Measurements from ENCODE around the gene RPRD1B. TPM values are rescaled to one million over a fixed set of nuclear protein-coding genes. Genes with fewer than 3 reads are reported as not detected.

The RPRD1B gene
- total RNA-seq, 5 donors from 2014 or later (not counting 1 experiment from before 2014, with no cell fraction given) = 38.3 to 46.6 (median 40.5) TPM

- DNase-seq (peak in 5 of 35 experiments; percentile 19 to 58 (median 46)), ATAC-seq (replicated peaks in 1 of 4) (peak; percentile 50 to 59 (median 52))
- no peaks in the 10 kb centered on the region for H3K27me3 Mint-ChIP-seq
- ChIA-PET CTCF (interaction anchor here in 1 of 2 donors (1.0 to 1.2 kb wide), 2 partner anchors 25 to 41 kb away, joined by 3 to 4 read pairs; no protein-coding TSS in a partner anchor), POLR2A (interaction anchor here (0.5 to 0.9 kb wide), 3 partner anchors 42 to 662 kb away, joined by 3 to 6 read pairs (median 4); partner anchors contain the start of gene RALGAPB (in 1 of the 2))
- Histone ChIP-seq H3K36me3 (ENCODE audit: control insufficient read depth in 2 of 2, extremely low read depth in 1 of 2, insufficient read depth in 1 of 2, low read length in 1 of 2) (no peaks in the 10 kb centered on the region), H3K4me1 (ENCODE audit: control insufficient read depth in 1 of 2, extremely low read depth in 1 of 2, insufficient read depth in 2 of 2, low read length in 2 of 2) (peaks cover 28 to 29% of the 10 kb centered on the region in 2 experiments), H3K4me3 (ENCODE audit: control insufficient read depth in 1 of 2, extremely low read depth in 1 of 2, low read length in 1 of 2) (peak overlapping the region; percentile 84 to 91), H3K27me3 (replicated peaks in 1 of 2; ENCODE audit: control insufficient read depth in 2 of 2, extremely low read depth in 1 of 2, insufficient read depth in 2 of 2, low read length in 1 of 2) (no peaks in the 10 kb centered on the region), H3K9me3 (no peaks in the 10 kb centered on the region), H3K27ac (ENCODE audit: low read length) (peak overlapping the region; percentile 92)
- no peaks in the 10 kb centered on the region for H3K9me3 Mint-ChIP-seq
- H3K4me3 Mint-ChIP-seq = peak overlapping the region; percentile 94 to 95 (median 95)
- peaks cover 81 to 85% (median 84%) of the 10 kb centered on the region in 3 donors for H3K4me1 Mint-ChIP-seq
- peak overlapping the region; percentile 97 to 99 for H3K27ac Mint-ChIP-seq
- peaks cover 17% of the 10 kb centered on the region for H3K36me3 Mint-ChIP-seq
- WGBS (ENCODE audit: insufficient coverage) = 15% methylated on average over 22 of the region's 28 CpGs
These were observed 789 bp upstream of the RPRD1B start for GRCh38 chr20:38032585-38033329.

- H3K27ac ChIP-seq (ENCODE audit: low read length) = peak overlapping the region; percentile 92
- WGBS (ENCODE audit: insufficient coverage) = 6% methylated on average over 6 of the region's 14 CpGs
- Mint-ChIP-seq H3K27me3 (no peaks in the 10 kb centered on the region), H3K4me1 (peaks cover 77 to 79% (median 78%) of the 10 kb centered on the region in 3 donors), H3K4me3 (peak overlapping the region; percentile 94 to 95 (median 95)), H3K27ac (peak overlapping the region; percentile 97 to 99), H3K36me3 (peaks cover 16% of the 10 kb centered on the region), H3K9me3 (no peaks in the 10 kb centered on the region)
- DNase-seq (peak in 3 of 35 experiments; percentile 1 to 2 (median 2)), ATAC-seq (replicated peaks in 1 of 4) (peak in 3 of 4 experiments; percentile 3 to 26 (median 10))
- no peaks in the 10 kb centered on the region for H3K36me3 ChIP-seq (ENCODE audit: control insufficient read depth in 2 of 2, extremely low read depth in 1 of 2, insufficient read depth in 1 of 2, low read length in 1 of 2)
- H3K27me3 ChIP-seq (replicated peaks in 1 of 2; ENCODE audit: control insufficient read depth in 2 of 2, extremely low read depth in 1 of 2, insufficient read depth in 2 of 2, low read length in 1 of 2) = no peaks in the 10 kb centered on the region
- peak overlapping the region; percentile 84 to 91 for H3K4me3 ChIP-seq (ENCODE audit: control insufficient read depth in 1 of 2, extremely low read depth in 1 of 2, low read length in 1 of 2)
- CTCF ChIA-PET = interaction anchor here in 1 of 2 donors (0.7 to 1.3 kb wide), 3 partner anchors 14 to 39 kb away, joined by 3 to 4 read pairs (median 4); no protein-coding TSS in a partner anchor
- H3K4me1 ChIP-seq (ENCODE audit: control insufficient read depth in 1 of 2, extremely low read depth in 1 of 2, insufficient read depth in 2 of 2, low read length in 2 of 2) = peaks cover 26 to 29% of the 10 kb centered on the region in 2 experiments
- POLR2A ChIA-PET = no interaction called here
- H3K9me3 ChIP-seq = no peaks in the 10 kb centered on the region
These were observed 633 bp downstream of the RPRD1B start for GRCh38 chr20:38034108-38034649.

- WGBS (ENCODE audit: insufficient coverage) = 67% methylated on average over 2 of the region's 6 CpGs
- Mint-ChIP-seq H3K4me3 (peak overlapping the region; percentile 94 to 95 (median 95)), H3K36me3 (peaks cover 11% of the 10 kb centered on the region), H3K4me1 (peaks cover 70 to 72% (median 71%) of the 10 kb centered on the region in 3 donors), H3K9me3 (no peaks in the 10 kb centered on the region), H3K27ac (peak overlapping the region; percentile 97 to 99), H3K27me3 (no peaks in the 10 kb centered on the region)
- no peaks in the 10 kb centered on the region for H3K27me3 ChIP-seq (replicated peaks in 1 of 2; ENCODE audit: control insufficient read depth in 2 of 2, extremely low read depth in 1 of 2, insufficient read depth in 2 of 2, low read length in 1 of 2)
- ChIA-PET POLR2A (no interaction called here), CTCF (interaction anchor here in 1 of 2 donors (1.3 kb wide), 1 partner anchor 23 kb away, joined by 3 read pairs; no protein-coding TSS in a partner anchor)
- no peaks in the 10 kb centered on the region for H3K9me3 ChIP-seq
- ATAC-seq (replicated peaks in 1 of 4) (no peak), DNase-seq (no peak)
- no peak overlapping the region for H3K27ac ChIP-seq (ENCODE audit: low read length)
- H3K4me3 ChIP-seq (ENCODE audit: control insufficient read depth in 1 of 2, extremely low read depth in 1 of 2, low read length in 1 of 2) = peak overlapping the region in 1 of 2 donors; percentile 84
- H3K36me3 ChIP-seq (ENCODE audit: control insufficient read depth in 2 of 2, extremely low read depth in 1 of 2, insufficient read depth in 1 of 2, low read length in 1 of 2) = no peaks in the 10 kb centered on the region
- peaks cover 26 to 29% of the 10 kb centered on the region in 2 experiments for H3K4me1 ChIP-seq (ENCODE audit: control insufficient read depth in 1 of 2, extremely low read depth in 1 of 2, insufficient read depth in 2 of 2, low read length in 2 of 2)
These were observed 1.4 kb downstream of the RPRD1B start for GRCh38 chr20:38034961-38035360.

GRCh38 chr20:38036366-38036765 is 2.8 kb downstream of the RPRD1B start:
- peak overlapping the region in 2 of 3 donors; percentile 3 to 40 for H3K4me3 Mint-ChIP-seq
- ChIA-PET POLR2A (no interaction called here), CTCF (interaction anchor here in 1 of 2 donors (0.6 kb wide), 1 partner anchor 813 kb away, joined by 5 read pairs; no protein-coding TSS in a partner anchor)
- no CpG with 5 or more reads among the region's 5 CpGs for WGBS (ENCODE audit: insufficient coverage)
- no peaks in the 10 kb centered on the region for H3K27me3 Mint-ChIP-seq
- Histone ChIP-seq H3K27me3 (replicated peaks in 1 of 2; ENCODE audit: control insufficient read depth in 2 of 2, extremely low read depth in 1 of 2, insufficient read depth in 2 of 2, low read length in 1 of 2) (no peaks in the 10 kb centered on the region), H3K9me3 (no peaks in the 10 kb centered on the region), H3K4me1 (ENCODE audit: control insufficient read depth in 1 of 2, extremely low read depth in 1 of 2, insufficient read depth in 2 of 2, low read length in 2 of 2) (peaks cover 26 to 29% of the 10 kb centered on the region in 2 experiments), H3K36me3 (ENCODE audit: control insufficient read depth in 2 of 2, extremely low read depth in 1 of 2, insufficient read depth in 1 of 2, low read length in 1 of 2) (peaks cover 0 to 7% of the 10 kb centered on the region in 2 donors), H3K27ac (ENCODE audit: low read length) (no peak overlapping the region), H3K4me3 (ENCODE audit: control insufficient read depth in 1 of 2, extremely low read depth in 1 of 2, low read length in 1 of 2) (no peak overlapping the region)
- no peaks in the 10 kb centered on the region for H3K9me3 Mint-ChIP-seq
- H3K27ac Mint-ChIP-seq = no peak overlapping the region
- DNase-seq (no peak), ATAC-seq (replicated peaks in 1 of 4) (no peak)
- peaks cover 17% of the 10 kb centered on the region for H3K36me3 Mint-ChIP-seq
- peaks cover 57 to 73% (median 70%) of the 10 kb centered on the region in 3 donors for H3K4me1 Mint-ChIP-seq

- peaks cover 35% of the 10 kb centered on the region for H3K36me3 Mint-ChIP-seq
- H3K27ac Mint-ChIP-seq = no peak overlapping the region
- Histone ChIP-seq H3K9me3 (no peaks in the 10 kb centered on the region), H3K4me1 (ENCODE audit: control insufficient read depth in 1 of 2, extremely low read depth in 1 of 2, insufficient read depth in 2 of 2, low read length in 2 of 2) (peaks cover 3 to 11% of the 10 kb centered on the region in 2 experiments), H3K27me3 (replicated peaks in 1 of 2; ENCODE audit: control insufficient read depth in 2 of 2, extremely low read depth in 1 of 2, insufficient read depth in 2 of 2, low read length in 1 of 2) (no peaks in the 10 kb centered on the region), H3K36me3 (ENCODE audit: control insufficient read depth in 2 of 2, extremely low read depth in 1 of 2, insufficient read depth in 1 of 2, low read length in 1 of 2) (peaks cover 2 to 40% of the 10 kb centered on the region in 2 donors), H3K4me3 (ENCODE audit: control insufficient read depth in 1 of 2, extremely low read depth in 1 of 2, low read length in 1 of 2) (no peak overlapping the region), H3K27ac (ENCODE audit: low read length) (no peak overlapping the region)
- DNase-seq (no peak), ATAC-seq (replicated peaks in 1 of 4) (no peak)
- H3K4me3 Mint-ChIP-seq = no peak overlapping the region
- ChIA-PET CTCF (interaction anchor here in 1 of 2 donors (0.8 kb wide), 1 partner anchor 110 kb away, joined by 3 read pairs; no protein-coding TSS in a partner anchor), POLR2A (no interaction called here)
- no CpG with 5 or more reads among the region's 1 CpG for WGBS (ENCODE audit: insufficient coverage)
- peaks cover 36 to 66% (median 66%) of the 10 kb centered on the region in 3 donors for H3K4me1 Mint-ChIP-seq
- no peaks in the 10 kb centered on the region for H3K27me3 Mint-ChIP-seq
- H3K9me3 Mint-ChIP-seq = no peaks in the 10 kb centered on the region
These were observed 6.7 kb downstream of the RPRD1B start for GRCh38 chr20:38040276-38040675.
